ENCODE measurements around the gene WFDC10B. TPM values are rescaled to one million over a fixed set of nuclear protein-coding genes. Genes with fewer than 3 reads are reported as not detected.

WFDC10B gene
- total and polyA plus RNA-seq, 8 donors = 0.44 to 1.2 TPM; not detected in 6

DNA sequence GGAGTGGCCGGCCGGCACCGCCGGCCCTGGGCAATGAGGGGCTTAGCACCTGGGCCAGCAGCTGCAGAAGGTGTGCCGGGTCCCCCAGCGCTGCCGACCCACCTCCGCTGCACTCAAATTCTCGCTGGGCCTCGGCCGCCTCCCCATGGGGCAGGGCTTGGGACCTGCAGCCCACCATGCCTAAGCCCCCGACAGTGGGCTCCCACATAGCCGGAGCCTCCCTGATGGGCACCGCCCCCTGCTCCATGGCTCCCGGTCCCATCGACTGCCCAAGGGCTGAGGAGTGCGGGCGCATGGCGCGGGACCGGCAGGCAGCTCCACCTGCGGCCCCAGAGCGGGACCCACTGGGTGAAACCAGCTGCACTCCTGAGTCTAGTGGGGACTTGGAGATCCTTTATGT lies 31.2 kb upstream of the WFDC10B start:
- Histone ChIP-seq H3K9me3 (peaks cover 0 to 25% of the 10 kb centered on the region in 2 donors), H3K27ac (no peak overlapping the region), H3K4me3 (no peak overlapping the region), H3K27me3 (peaks cover 0 to 5% of the 10 kb centered on the region in 2 donors), H3K36me3 (no peaks in the 10 kb centered on the region), H3K4me1 (no peaks in the 10 kb centered on the region)
- TF ChIP-seq, protein P1, sequence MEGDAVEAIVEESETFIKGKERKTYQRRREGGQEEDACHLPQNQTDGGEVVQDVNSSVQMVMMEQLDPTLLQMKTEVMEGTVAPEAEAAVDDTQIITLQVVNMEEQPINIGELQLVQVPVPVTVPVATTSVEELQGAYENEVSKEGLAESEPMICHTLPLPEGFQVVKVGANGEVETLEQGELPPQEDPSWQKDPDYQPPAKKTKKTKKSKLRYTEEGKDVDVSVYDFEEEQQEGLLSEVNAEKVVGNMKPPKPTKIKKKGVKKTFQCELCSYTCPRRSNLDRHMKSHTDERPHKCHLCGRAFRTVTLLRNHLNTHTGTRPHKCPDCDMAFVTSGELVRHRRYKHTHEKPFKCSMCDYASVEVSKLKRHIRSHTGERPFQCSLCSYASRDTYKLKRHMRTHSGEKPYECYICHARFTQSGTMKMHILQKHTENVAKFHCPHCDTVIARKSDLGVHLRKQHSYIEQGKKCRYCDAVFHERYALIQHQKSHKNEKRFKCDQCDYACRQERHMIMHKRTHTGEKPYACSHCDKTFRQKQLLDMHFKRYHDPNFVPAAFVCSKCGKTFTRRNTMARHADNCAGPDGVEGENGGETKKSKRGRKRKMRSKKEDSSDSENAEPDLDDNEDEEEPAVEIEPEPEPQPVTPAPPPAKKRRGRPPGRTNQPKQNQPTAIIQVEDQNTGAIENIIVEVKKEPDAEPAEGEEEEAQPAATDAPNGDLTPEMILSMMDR (IDR thresholded peaks at IDR 0.05) = no peak
- intact Hi-C loops (cut with DNase I) = no loop called here
- DNase-seq (no peak), ATAC-seq (no peak)

DNA sequence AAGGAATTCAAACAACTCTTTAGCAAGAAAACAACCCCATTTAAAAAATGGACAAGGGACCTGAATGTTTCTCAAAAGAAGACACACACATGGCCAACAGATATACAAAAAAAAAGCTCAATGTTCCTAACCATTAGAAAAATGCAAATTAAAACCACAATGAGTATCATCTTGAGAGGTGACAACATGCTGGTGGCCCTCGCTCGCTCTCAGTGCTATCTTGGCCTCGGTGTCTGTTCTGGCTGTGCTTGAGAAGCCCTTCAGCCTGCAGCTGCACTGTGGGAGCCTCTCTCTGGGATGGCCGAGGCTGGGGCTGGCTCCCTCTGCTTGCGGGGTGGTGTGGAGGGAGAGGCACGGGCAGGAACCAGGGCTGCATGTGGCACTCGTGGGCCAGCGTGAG lies 30.7 kb upstream of the WFDC10B start:
- no peaks in the 10 kb centered on the region for H3K36me3 ChIP-seq
- H3K4me1 ChIP-seq = no peaks in the 10 kb centered on the region
- H3K27me3 ChIP-seq = peaks cover 0 to under 1% of the 10 kb centered on the region in 2 donors
- TF ChIP-seq, protein P1 (IDR thresholded peaks at IDR 0.05) = no peak
- ATAC-seq (no peak), DNase-seq (no peak)
- H3K27ac ChIP-seq = no peak overlapping the region
- no peak overlapping the region for H3K4me3 ChIP-seq
- intact Hi-C loops (cut with DNase I) = no loop called here
- peaks cover 0 to 25% of the 10 kb centered on the region in 2 donors for H3K9me3 ChIP-seq

DNA sequence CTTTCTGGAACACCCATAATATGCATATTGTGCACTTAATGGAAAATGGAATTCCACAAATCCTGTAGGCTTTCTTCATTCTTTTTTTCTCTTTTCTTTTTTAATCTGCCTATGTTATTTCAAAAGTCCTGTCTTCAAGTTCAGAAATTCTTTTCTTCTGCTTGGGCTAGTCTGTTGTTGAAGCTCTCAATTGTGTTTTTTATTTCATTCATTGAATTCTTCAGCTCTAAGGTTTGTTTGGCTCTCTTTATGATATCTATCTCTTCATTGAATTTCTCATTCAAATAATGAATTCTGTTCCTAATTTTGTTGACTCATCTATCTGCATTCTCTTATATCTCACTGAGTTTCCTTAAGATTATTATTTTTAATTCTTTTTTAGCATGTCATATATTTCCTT lies 27.4 kb upstream of the WFDC10B start:
- DNase-seq (no peak), ATAC-seq (no peak)
- intact Hi-C loops (cut with DNase I) = no loop called here
- Histone ChIP-seq H3K27me3 (no peaks in the 10 kb centered on the region), H3K4me3 (no peak overlapping the region), H3K36me3 (no peaks in the 10 kb centered on the region), H3K9me3 (peaks cover 0 to 25% of the 10 kb centered on the region in 2 donors), H3K4me1 (no peaks in the 10 kb centered on the region), H3K27ac (no peak overlapping the region)
- TF ChIP-seq, protein P1 (IDR thresholded peaks at IDR 0.05) = no peak

DNA sequence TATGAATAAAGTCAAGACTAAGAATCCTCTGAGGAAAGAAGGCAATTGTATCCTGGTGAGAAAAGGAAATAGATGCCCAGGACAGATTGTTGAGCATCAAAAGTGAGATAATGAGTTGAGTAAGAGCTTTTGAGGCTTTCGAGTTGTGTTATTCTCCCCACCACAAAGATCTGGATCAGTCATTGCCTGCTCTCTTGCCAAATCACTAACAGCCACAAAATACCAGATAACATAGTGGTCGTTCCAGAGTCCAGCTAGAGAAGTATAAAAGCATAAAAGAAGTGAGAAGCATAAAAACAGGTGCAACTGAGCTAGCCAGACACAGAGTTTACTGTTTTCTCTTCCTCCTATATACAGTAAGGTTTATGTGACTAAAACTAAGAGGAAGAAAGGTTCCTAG lies 22.2 kb upstream of the WFDC10B start:
- H3K4me3 ChIP-seq = no peak overlapping the region
- no peak overlapping the region for H3K27ac ChIP-seq
- ATAC-seq = no peak
- no peak for DNase-seq
- intact Hi-C loops (cut with DNase I) = no loop called here
- no peaks in the 10 kb centered on the region for H3K27me3 ChIP-seq
- no peaks in the 10 kb centered on the region for H3K36me3 ChIP-seq
- H3K9me3 ChIP-seq = peaks cover 0 to 7% of the 10 kb centered on the region in 2 donors
- H3K4me1 ChIP-seq = no peaks in the 10 kb centered on the region
- TF ChIP-seq, protein P1 (IDR thresholded peaks at IDR 0.05) = no peak

DNA sequence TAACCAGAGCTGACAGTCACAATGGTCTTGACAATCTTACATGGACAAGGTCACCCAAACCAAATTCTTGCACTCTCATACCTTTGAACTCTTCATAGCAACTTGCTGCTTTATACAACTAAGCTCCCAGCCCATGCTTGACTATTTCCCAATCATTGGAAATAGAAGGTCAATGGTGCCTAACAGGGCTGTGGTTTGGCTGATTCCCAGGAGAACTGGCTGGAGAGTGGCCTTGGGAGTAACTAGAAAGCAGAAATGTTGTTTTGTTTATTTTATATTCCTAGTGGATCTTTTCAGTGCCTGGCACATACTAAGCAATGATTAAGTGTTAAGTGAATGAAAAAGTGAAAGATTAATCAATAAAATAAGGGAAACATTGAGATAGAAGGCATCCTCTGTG lies 20.3 kb upstream of the WFDC10B start:
- ATAC-seq (peak; percentile 46), DNase-seq (no peak)
- Histone ChIP-seq H3K4me1 (no peaks in the 10 kb centered on the region), H3K4me3 (no peak overlapping the region), H3K9me3 (no peaks in the 10 kb centered on the region), H3K27me3 (no peaks in the 10 kb centered on the region), H3K36me3 (no peaks in the 10 kb centered on the region), H3K27ac (no peak overlapping the region)
- intact Hi-C loops (cut with DNase I) = no loop called here
- TF ChIP-seq, protein P1 (IDR thresholded peaks at IDR 0.05) = no peak

Data from left lung (tissue), 10 donors.